Forelimb muscle (tissue), 1 donor: ENCODE results near the gene KRT24. TPM values are rescaled to one million over a fixed set of nuclear protein-coding genes. Genes with fewer than 3 reads are reported as not detected.
"Not testable (repeated sequence)": the region's sequence is repeated elsewhere in the genome, so short reads cannot be mapped to it uniquely, and the experiment has no call there.

Experiments
- DNase-seq: peaks from one replicate; pipeline ENCODE4 v3.0.0-alpha.2; 2013; ENCODE audit warnings: low read depth
- polyA plus RNA-seq: library from polyadenylated mRNA; unstranded; fragments of 120-200 nt; gene quantifications from one replicate; pipeline ENCODE4 v1.2.1, GENCODE V29; 2013; ENCODE audit not compliant: insufficient read length

Gene KRT24
- polyA plus RNA-seq, result not detected

DNA sequence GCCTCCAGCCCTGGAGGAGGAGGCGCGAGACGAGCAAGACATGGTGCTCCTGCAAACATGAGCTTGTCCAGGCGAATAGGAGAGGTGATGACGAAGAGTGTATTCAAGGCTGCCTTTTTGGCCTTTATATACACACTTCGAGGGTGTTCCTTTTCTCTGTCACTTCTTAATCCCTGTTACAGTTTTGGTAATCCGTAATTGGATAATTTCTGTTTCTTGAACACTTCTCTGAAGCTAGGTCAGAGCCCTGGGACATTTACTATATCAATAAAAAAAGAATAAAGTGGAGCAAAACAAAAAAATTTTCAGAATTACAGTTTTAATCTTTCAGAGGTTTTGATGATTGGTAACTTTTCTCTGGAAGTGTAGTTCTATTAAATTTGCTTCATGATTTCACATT is at the start of gene KRT24:
KRT24 (minus strand) TSS at position 101 of the 400 bp plus-strand sequence; CDS start at position 42, 59 bp downstream.
- DNase-seq, result no peak

- DNase-seq, result no peak
Measured at GRCh38 chr17:40751065-40751464, 47.5 kb upstream of the KRT24 start.

DNA sequence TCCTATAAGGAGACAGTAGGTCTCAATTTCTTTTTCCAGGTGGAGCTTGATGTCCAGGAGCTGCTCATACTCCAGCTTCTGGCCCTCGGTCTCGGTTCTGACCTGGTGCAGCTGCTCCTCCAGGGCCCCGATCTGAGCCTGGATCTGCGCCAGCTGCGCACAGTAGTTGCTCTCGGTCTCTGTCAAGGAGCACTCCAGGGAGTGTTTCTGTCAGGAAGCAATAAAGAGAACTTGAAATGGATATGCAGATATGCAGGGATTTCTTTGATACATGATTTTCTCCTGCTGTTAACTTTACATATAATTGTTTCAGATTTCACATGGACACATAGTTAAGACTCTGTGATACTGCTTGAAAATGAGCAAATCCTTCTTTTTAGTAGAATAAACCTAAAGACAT is 46.8 kb upstream of the KRT24 start:
- DNase-seq, result no peak

GRCh38 chr17:40748666-40749065 is 45.1 kb upstream of the KRT24 start:
- DNase-seq, result not testable (repeated sequence)

- DNase-seq, result no peak
Measured at GRCh38 chr17:40738553-40738952, 35.0 kb upstream of the KRT24 start.

DNA sequence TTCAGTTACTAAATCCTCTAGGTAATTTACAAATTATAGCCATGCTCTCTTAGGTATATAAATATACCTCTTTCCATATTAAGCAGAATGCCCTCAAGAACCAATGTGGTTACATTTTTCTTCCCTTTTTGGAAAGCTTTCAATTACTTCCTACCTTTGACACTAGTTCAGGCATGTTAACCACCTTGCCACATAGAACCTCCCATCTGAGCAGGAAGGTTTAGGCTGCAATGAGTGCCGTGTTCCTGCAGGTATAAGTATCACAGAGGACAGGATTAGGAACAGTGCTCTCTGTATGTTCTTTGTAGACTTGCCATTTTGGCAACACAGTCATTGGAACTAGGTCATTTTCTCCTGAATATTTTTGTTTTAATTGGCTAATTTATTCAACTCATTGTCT is 31.5 kb upstream of the KRT24 start:
- no peak for DNase-seq

DNA sequence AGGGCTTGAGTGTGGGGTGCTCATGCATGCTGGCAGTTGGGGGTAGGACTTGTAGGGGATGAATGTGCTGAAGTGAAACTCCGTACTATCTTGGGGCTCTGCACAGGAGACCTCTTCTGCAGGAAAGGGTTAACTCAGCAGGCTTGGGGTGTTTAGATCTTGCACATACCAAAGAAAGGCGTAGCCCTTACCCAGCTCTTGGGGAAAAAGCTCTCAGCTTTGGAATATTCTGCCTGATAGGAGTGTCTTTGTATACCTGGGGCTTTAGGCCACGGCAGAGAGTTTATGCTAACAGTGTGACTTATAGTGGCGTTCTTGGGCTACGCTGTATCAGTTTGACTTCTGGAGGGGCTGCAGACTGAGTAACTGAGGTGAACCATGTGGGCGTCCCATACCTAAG is 30.5 kb upstream of the KRT24 start:
- DNase-seq, result no peak

- no peak for DNase-seq
Measured at GRCh38 chr17:40730970-40731369, 27.4 kb upstream of the KRT24 start.

DNA sequence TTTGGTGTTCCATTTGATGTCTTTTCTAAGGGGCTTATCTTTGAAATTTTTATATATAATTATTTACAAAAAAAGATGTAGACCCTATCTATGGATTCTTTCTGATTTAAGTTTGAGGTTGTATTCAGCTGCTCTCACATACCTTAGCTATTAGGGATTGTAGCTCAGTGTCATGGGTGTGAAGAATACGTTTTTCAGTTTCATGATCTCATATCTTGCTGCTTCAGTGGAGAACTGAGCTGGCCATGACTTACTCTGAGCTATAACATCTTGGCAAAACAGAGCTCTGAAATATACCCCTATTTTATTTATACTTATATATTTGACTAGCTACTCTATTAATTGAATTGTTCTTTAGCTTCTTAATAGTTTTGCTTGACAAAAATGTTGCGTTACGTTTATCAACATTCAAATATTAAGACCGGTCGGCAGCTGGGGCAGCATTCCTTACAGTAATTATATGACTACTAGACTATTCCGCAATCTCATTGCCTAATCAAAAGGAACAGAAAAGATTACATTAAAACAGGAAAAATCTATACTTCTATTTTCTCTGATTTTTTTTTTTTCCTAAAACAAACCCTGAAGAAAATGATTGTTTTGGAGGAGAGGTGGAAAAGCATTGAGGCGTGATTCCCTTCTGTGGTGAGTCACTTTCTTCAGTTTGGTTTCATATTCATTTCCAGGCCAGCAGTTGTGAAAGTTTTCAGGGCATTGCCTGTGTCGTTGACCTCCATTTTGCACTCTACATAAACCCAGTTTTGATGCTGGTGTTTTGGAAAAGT is 24.1 kb upstream of the KRT24 start:
- DNase-seq, result no peak

DNA sequence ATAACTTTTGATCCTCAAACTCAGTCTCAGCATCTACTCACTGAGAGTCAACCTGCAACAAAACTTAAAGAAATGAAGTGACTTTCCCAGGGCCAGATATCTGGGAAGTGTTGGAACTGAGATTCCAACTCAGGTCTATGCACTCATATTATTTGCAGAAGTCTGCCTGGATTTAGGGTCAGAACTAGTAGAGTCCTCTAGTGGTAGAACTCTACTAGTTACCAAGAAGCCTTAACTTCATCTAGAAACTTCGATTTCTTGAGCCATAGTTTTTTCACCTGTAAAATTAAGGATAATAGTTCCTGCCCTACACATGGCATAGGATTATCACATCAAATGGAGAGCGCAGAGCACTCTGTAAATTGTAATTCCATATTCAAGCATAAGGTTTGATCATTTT is 23.4 kb upstream of the KRT24 start:
- DNase-seq, result no peak

GRCh38 chr17:40724656-40725055 is 21.1 kb upstream of the KRT24 start:
- DNase-seq, result no peak

DNA sequence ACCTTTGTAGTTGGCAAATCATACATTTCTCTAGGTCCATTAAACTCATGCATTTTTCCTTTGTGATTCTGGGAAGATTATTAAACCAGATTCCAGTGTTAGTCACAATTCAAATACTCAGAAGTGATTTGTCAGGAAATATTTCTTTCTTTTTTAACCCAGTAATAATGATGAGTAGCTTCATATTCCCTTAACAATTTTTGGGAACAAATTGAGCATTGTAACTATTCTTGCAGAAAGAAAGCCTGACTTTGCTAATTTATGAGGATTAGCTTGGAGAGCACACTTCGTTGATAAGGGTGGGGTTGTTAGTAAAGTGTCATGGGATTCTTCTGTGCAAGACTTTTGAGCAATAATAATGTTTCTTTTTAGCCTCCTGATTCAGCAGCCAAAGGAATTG is 18.7 kb upstream of the KRT24 start:
- peak; percentile 9 for DNase-seq

DNA sequence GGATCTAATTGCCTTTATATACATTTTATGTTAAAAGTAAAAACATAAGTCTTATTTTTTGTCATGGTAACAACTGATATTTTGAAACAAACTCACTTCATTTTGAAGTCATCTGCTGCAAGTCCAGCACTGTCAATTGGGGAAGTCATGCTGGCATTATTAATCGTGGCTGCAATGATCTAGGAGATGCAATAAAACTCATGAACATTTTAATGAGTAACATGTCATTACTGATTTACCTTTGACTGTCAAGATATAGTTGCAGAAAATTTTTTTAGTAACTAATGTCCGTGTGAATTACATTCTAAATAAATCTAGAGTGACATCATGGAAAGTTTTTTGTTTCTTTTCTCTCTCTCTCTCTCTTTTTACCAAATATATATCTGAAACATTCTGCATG is 17.3 kb upstream of the KRT24 start:
- no peak for DNase-seq

DNA sequence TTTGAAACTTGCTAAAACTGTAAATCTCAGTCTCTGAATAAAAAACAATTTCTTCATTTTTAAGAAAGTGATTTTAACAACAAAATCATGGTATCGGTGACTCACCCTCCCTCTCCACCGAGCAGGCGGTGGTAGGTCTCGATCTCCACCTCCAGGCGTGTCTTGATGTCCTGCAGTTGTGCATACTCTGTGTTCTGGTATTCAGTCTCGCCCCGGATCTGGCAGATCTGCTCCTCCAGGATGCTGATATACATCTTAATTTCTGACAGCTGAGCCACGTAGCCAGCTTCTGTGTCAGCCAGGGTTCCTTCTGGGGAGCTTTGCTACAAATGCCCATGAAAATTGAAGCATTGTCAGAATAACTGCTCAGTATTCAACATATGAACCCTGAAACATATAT is 15.4 kb upstream of the KRT24 start:
- DNase-seq, result no peak

- DNase-seq, result no peak
Measured at GRCh38 chr17:40717776-40718175, 14.2 kb upstream of the KRT24 start.

DNA sequence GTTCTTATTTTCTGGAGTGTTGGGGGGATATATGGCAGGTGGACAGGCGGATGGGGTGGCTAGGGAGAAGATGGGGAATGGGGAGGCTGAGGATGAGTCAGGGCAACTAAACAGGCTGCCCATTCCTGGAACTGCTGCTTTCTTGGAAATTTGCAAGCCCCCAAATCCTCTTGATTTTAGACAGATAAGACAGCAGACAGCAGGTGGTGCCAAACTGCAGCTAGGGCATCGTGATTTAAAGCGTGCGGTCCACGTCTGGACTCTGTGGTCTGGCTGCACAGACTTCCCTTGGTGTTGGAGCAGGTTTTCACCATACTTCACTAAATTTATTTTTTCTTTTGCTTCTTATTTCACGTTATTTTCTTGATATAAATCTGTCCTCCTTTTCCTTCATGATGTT is 10.9 kb upstream of the KRT24 start:
- DNase-seq, result no peak

GRCh38 chr17:40707745-40708144 is 4.2 kb upstream of the KRT24 start:
- DNase-seq, result no peak

DNA sequence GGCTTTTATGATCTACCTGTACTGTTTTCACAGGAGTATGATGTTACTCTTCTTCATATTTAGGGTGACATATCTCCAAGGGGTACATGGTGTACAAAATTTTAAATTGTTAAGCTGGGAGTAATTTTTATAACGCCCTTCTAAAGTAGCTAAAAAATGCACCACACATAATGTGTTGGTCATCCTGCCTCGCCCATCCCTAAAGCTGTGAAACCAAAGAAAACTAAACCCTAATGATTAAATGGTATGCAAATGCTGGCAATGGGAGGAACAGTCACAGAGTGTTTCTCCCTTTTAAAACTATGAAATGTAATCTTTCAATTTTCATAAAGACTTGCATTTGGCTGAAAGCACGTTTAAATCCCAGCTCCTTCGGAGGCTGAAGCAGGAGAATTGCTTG is 2.0 kb upstream of the KRT24 start:
- no peak for DNase-seq

GRCh38 chr17:40702271-40702670 is 1.3 kb downstream of the KRT24 start:
- DNase-seq, result no peak

DNA sequence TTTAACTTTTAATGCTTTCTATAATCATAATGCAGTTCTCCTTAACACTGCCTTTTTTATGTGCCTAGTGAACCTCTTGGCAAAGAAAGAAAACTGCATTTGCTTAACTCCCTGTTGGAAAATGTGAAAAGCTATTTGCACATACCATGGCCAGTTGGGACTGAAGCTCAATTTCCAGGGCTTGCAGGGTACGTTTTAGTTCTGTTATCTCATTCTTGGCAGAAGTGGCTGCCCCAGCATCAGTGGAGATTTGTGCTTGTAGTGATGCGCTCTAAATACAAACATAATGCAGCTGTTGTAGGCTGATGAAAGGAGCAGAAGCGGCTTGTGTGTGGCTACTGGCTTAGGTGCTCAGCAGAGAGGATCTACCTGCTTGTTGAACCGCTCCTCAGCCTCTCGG is 3.7 kb downstream of the KRT24 start:
- DNase-seq, result peak; percentile 29

- no peak for DNase-seq
Measured at GRCh38 chr17:40699371-40699770, 4.2 kb downstream of the KRT24 start.

GRCh38 chr17:40697297-40697696 is 6.3 kb downstream of the KRT24 start:
- no peak for DNase-seq

GRCh38 chr17:40696651-40697072 is 6.9 kb downstream of the KRT24 start:
- DNase-seq, result no peak
